GM18502 (cell line): Measurements from ENCODE around the gene OR5B21.
A peak's percentile ranks its signal among the peaks of the same experiment; 100 is the strongest.

Source experiments
- ATAC-seq: cut with Tn5 transposase; IDR thresholded peaks from one replicate; pipeline ENCODE4 v1.9.1; 2021; ENCODE audit warnings: mild to moderate bottlenecking; ENCODE audit not compliant: unreplicated experiment, poor library complexity

Gene OR5B21

DNA sequence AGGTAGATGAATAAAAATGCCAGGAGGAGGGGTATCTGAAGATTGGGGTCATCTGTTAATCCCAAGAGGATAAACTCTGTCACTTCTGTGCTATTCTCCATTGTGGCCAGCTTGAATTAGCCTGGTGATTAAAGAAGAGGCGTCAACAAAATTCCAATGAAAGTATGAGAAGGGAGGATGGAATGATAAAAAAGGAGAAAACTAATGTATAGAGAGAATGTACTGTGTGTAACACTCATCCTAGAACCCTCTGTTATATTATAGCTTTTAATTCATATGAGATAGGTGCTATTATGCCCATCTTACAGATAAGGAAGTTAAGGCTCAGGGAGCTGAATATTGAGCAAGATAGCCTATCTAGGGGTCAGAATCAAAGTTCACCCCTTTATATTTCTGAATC is at the start of gene OR5B21:
TSS of gene OR5B21 (minus strand) at position 101 of the 400 bp plus-strand sequence. CDS start at position 101, 0 bp downstream.
- ATAC-seq: no peak

DNA sequence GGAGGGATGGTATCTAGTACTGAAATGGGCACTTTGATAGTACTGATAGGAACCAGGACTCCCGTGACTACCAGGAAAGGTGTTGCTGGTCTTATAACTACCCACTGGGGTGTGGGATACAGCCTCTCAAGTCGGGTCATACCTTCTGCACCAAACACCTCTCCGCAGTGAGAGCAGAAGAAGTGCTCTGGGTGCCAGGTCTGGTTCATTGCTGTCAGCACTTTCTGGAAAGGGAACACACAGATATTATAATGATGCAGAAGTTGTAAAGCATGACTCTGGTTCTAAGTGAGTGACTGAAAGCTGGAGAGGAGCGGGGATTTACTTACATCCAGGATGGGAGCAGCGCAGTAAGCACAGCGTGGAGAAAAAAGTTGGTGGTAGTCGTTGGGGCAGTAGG is 41.7 kb upstream of the OR5B21 start:
- ATAC-seq: no peak

DNA sequence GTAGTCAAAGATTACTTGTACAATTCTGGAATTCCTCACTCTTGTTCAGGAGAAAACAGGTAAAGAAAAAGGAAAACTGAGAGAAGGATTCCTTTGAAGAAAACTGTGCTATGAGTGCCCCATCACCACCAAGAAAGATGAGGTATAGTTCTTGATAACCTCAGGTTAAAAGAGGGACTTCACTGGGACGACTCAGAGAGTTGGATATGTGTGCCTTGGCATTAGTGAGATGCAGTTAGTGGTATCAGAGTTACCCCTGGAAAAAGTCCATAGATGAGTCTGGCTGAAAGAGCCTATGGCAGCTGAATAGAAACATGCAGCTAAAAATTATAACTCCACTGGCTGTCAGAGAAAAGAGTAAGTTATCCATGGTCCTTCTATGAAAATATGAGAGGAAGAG is 38.9 kb upstream of the OR5B21 start:
- no peak for ATAC-seq

DNA sequence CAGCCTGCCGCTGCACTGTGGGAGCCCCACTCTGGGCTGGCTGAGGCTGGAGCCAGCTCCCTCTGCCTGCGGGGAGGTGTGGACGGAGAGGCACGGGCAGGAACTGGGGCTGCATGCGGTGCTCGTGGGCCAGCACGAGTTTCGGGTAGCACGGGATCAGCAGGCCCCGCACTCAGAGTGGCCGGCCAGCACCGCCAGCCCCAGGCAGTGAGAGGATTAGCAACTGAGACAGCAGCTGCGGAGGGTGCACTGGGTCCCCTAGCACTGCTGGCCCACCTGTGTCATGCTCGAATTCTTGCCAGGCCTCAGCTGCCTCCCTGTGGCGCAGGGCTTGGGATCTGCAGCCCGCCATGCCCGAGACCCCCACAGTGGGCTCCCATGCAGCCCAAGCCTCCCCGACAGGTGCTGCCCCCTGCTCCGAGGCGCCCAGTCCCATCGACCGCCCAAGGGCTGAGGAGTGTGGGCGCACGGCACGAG is 24.0 kb upstream of the OR5B21 start:
- no peak for ATAC-seq

DNA sequence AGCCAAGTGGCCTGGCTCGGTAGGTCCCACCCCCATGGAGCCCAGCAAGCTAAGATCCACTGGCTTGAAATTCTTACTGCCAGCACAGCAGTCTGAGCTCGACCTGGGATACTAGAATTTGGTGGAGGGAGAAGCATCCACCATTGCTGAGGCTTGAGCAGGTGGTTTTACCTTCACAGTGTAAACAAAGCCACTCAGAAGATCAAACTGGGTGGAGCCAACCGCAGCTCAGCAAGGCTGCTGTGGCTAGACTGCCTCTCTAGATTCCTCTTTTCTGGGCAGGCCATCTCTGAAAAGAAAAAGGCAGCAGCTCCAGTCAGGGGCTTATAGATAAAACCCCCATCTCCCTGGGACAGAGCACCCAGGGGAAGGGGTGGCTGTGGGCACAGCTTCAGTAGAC is 22.3 kb upstream of the OR5B21 start:
- no peak for ATAC-seq

DNA sequence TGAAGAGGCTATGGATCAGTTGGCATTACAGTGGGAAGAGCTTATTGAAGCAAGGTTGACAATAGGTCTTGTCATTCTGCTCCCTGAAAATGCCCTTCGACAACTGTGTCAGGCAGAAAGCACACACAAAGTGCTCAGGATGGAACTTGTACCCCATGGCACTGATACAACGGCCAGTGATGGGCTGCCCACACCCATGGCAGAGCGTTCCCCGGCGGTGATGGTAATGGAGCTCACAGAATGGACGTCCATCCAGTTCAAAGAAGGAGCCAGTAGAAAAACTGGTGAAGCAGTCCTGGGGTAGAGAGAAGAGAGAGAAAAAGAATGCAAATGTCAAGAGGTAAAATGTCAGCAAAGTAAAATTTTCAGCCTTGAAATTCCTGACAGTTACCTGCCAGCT is 19.5 kb upstream of the OR5B21 start:
- no peak for ATAC-seq

DNA sequence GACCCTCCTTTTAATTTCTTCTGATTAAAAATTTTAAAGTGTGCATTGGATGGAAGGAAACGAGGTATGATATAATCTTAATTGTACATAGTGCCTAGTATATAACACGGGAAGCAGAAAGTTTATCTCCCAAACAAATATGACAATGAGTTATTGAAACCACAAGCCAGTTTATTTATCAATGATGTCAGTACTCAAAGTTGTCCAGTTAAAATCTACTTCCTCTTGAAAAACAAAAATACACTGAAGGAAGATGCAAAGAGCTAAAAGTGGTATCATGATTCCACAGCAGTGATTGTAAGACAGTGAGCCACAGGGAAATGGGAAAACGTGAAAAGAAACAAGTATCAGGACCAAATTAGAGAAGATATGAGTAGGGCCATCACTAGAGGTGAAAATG is 18.8 kb upstream of the OR5B21 start:
- ATAC-seq: no peak

DNA sequence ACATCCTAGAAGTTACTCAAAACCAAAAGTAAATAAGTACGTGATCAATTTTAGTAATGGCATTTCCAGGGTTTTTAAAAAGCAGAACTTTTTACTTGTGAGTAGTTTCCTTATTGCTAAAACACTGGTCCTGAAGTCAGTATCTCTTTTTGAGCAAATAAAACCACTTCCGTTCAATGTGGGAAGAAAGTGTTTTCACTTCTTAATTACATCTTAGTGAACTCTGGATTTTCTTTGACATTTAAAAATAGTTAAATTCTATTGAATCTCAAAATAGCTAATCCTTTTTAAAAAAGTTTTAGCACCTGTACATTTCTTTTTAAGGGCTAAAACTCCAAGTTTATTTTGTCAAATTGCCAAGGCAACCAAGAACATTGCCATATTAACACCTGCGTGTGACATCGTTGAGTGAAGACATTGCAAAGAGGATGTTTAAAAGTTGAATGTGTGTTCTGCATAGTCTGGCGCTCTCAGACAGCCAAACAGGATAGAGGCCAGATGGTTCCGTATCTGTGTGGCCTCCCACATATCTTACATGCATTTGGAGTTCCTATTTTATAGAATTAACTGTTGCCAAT is 17.2 kb upstream of the OR5B21 start:
- peak; percentile 87 for ATAC-seq

DNA sequence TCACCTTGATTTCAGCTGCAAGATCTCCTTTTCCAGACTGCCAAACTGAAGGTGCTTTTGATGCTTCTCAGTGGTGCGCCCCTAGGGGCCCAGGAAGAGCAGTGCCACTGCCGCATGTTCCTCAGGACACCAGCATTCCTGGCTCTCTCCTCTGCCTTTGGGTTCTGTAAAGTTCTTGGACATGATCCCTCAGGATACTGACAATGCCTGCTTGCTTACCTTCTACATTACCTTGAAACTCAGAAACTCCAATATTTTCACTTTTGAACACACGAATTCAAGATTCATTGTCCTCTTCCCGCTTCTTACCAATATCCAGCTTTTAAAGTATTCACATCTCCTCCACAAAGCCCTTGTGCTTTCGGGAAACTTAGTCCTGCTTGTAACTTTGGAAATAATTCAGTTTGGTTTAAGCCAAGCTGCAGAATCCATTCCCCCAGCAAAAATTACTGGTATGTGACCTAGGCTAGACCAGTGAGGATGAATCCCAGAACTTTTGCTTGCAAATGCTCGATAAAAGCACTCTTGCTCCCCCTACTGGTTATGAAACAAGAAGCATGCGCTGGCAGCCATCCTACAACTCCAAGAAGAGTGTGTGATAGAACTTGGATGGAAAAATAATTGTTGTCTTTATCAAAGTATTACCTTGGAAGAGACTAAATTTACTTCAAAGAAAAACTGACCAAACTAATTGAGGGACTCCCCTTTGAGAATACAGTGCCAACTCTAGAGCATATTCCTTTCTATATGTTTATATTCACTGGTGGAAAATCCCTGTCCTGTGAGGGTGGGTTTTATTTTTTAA is 16.5 kb upstream of the OR5B21 start:
- ATAC-seq: peak; percentile 36

DNA sequence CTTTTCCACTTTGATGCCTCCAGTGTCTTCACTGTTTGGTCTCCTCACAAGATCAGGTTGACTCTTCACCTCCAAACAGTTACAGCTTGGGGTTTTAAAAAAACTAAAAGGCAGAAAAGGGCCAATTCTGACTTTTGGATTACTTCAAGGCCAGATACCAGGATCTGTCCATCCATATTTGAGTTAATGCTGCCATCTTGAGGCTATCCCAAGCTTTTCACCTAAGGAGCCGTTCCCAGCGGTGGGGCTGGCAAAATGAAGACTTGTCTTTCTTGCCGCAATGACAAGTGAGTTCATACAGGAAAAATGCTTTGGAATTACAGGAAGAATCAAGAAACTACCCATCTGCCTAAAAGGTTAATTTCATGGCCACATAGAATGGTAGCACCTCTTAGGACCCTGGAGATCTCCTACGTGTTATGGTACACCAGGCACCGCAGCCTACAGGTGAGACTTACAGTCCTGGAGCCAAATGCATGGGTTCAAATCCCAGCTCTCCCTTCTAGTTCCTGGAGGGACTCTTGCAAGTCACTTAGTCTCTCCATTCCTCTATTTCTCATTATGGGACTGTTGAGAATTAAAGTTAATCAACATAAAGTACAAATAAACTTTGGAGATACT is 6.0 kb upstream of the OR5B21 start:
- ATAC-seq: peak; percentile 77

DNA sequence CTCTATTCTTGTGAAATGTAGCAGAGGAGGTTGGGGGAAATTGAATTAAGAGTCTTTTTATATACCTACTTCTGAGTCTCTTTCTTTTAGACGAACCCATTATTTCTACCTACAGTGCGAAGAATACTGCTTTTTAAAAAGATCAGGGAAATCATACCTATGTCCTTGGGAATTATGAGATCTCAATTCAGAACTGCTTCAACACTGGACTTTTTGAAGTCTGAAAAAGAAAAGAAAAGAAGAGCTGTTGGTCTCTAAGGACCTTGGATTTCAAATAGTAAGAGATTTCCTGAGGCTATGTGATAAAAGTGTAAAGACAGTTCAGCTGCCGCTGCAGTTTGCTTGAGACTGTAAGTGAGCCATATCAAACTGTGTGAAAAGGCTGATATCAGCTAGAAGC is 3.7 kb upstream of the OR5B21 start:
- ATAC-seq: no peak

DNA sequence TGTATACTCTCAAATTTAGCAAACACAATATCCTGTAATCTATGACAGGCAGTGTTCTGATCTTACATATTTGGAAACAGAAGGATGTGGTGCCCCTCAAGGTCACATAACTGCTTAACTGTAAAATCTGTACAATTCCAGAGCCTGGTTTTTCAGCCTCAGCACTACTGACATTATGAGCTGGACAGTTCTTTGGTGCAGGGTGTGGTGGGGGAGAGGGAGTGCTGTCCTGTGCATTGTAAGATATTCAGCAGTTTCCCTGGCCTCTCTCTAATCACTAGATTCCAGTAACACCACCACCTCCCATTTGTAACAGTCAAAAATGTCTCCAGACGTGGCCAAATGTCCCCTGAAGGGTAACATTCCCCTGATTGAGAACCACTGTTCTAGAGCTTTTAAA is 1.8 kb upstream of the OR5B21 start:
- ATAC-seq: no peak

DNA sequence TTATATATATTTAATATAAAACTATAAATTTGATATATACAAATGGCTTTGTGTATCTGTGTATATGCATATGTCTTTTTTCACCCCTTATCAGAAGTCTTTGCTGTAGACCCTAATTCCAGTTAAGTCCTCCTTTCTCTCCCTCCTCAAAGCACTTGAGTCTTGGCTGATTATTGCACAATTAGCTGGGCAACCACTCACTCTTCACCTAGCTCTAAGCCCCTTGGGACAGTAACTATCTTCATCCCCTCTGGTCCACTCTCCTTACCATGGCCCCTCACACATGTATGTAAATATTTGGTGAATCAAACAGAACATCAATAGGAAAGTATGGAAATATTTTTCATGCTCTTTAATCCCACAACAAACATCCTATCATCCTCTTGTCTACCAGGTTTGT is 909 bp upstream of the OR5B21 start:
- no peak for ATAC-seq

DNA sequence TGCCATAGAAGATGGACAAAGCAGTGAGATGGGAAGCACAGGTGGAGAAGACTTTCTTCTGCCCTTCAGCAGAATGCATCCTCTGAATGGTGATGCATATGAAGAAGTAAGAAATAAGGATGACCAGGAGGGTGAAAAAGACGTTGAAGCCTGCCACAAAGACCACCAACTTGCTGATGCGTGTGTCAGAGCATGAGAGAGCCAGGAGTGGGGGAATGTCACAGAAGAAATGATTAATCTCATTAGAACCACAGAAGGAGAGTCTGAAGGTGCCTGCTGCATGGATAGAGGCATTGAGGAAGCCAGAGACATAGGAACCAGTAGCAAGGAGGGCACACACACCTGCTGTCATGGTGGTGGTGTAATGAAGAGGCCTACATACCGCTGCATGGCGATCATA is 550 bp downstream of the OR5B21 start:
- no peak for ATAC-seq

DNA sequence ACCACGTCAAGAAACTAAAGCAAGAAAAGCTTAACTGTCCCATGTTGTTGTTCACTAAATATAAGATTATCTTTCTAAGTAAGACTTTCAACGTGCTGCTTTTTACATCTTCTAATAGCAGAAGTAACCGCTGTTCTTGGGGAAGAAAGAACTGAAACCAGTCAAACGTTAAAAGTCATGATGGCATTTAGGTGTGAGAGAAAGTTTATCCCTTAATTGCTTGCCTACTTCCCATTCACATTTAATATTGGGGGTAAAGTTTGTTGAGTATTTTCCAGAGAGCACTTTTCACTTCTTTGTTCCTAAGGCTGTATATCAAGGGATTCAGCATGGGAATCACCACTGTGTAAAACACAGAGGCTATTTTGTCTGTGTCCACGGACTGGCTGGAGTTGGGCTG is 970 bp downstream of the OR5B21 start:
- peak; percentile 50 for ATAC-seq

DNA sequence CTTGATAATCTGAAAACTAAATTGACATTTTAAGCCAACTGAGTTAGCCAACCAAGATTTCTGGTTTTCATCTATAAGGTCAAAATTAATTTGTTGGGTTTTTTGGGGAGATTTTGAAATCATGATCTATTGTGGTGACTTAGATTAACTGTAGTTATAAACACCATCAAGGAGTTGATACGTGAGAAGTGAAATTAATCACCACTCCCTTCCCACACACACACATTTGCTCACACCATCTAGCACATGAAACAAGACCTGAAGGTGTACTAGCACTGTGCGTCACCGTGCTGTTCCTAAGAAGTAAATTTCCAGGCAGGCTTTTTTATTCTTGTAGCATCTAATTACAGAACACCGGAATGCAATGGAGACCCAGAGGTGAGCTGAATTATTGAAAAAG is 2.1 kb downstream of the OR5B21 start:
- no peak for ATAC-seq

DNA sequence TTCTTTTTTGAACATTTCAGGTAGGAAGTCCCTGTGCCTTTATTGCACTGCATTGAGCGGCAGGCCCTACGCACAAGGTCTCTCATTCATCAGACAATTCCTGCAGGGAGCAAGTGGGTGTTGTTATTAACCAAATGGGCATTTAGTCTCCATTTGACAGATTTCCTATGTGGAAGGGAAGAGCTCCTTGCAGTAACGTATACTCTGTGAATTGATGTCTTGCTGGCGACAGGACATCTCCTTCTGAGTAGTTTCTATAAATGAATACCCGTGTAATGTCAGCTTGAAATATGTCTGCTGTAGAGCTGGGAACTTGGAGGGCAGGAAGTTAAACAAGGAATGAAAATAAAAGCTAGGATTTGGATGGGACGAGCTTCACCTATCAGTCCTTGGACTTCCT is 3.7 kb downstream of the OR5B21 start:
- ATAC-seq: no peak

DNA sequence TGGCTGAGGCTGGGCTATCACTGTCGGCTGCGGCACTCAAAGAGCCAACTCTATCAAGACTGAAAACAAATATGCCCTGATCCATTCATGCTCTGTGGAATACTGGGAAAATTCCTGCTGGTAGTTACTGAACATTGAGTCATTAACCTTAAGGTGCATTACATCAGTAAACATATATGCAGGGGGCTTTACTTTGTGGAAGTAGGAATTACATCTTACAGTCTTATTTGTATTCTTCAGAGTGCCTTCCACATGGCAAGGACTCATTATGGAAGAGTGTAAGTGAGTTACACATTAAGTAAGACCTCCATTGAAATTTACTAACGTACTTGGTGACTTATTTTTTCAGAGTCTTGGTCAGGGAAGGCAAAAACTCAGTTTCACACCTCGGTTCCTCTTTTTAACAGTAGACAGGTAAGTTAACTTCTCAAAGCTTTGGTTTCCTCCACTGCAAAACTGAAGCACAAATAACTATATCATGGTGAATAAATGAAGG is 4.5 kb downstream of the OR5B21 start:
- ATAC-seq: peak; percentile 95

DNA sequence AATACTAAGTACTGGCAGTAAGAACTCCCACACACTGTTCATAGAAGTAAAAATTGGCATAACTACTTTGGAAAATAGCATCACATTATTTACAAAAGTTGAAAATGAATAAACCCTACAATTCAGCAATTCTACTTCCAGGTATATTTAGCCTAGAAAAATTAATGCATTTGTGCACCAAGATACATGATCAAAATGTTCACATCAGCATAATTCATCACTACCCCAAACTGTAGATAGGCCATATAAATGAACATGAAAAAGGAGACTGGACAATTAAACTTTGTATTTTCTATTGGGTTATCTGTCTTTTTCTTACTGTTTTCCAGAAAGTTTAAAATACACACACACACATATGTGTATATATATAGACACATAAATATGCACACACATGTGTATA is 5.9 kb downstream of the OR5B21 start:
- no peak for ATAC-seq

DNA sequence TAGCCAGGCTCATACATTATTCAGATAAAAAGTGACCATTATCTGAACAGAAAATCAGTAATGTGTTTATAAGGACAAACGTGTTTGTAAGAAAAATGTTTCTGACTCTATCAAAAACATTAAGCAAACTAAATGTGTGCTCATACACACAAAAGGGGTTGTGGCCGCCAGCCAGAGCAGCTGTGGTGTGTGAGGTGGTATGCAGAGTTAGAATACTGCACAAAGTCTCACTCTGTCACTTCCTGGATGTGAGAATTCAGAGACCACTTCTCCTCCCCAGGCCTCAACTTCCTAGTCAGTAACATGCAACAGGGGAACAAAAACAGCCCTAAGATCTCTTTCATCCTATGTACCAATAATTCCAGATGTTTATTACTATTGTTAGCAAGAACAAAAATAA is 9.4 kb downstream of the OR5B21 start:
- ATAC-seq: no peak

DNA sequence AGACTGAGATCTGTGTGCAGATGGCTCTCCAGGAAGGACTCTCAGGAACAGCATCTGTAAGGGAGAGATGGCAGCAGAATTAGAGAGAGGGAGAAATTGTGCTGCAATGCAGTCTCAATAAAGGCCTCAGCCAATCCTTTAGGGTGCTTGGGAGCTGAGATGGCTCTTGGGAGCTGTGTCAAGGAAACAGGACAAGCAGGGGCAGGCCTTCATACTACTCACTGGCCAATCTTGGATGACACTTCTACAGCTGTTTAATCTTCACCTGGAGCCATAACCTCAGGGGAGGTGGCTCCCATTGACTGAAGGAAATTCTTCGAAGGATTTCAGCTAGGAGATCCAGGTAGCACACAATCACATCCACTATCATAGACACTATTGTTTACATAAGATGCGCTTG is 10.0 kb downstream of the OR5B21 start:
- ATAC-seq: no peak
